Body of pancreas (tissue), 4 donors: ENCODE measurements around the gene F2.

Experiments used
- CTCF ChIP-seq, 7 experiments: fragments of 450-650 bp in 4 of 7; fragments of 200-600 bp in 3 of 7; sonication (generic) in 3 of 7; IDR thresholded peaks; one replicate each; pipeline ENCODE4 v1.5.1; 2016 to 2019; ENCODE audit warnings: antibody characterized with exemption in 7 of 7
- POLR2A ChIP-seq, 3 donors: fragments of 450-650 bp; IDR thresholded peaks; one replicate each; pipeline ENCODE4 v1.6.1; 2016; ENCODE audit warnings: antibody characterized with exemption in 3 of 3, mild to moderate bottlenecking in 2 of 3

DNA sequence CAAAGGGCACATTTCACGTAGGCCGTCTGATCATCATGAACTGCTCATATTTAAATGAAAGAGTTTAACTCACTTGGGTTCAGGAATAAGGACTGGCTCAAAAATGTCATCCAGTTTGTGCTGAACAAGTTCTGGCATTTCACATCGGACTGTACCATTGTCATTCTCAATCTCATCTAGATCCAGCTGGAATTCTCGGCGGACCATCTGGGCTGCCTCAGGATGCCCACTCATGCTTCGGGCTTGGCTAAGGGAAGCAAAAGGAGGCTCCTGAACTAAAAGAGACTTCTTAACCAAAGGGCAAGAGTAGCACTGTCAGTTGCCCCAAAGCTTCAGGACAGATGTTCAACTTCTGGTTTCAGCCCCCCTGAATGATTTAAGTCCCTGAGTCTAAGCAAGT lies 40.2 kb downstream of the F2 start:
- TF ChIP-seq CTCF (IDR thresholded peaks at IDR 0.05), result no peak
- no peak for TF ChIP-seq POLR2A (IDR thresholded peaks at IDR 0.05)
